Muscle layer of duodenum (tissue), 2 donors: Measurements from ENCODE around the gene PIK3R2.
"Not testable (repeated sequence)": the region's sequence is repeated elsewhere in the genome, so short reads cannot be mapped to it uniquely, and the experiment has no call there.

Experiments used
- H3K27ac ChIP-seq: one replicate; pipeline ENCODE4 v1.7.0; 2013; ENCODE audit warnings: mild to moderate bottlenecking, low read length
- H3K27me3 ChIP-seq: one replicate; pipeline ENCODE4 v1.7.0; 2013; ENCODE audit warnings: low read depth, mild to moderate bottlenecking, control low read depth, low read length
- H3K36me3 ChIP-seq, 2 donors: one replicate each; pipeline ENCODE4 v1.7.0; 2013; ENCODE audit warnings: low read length in 2 of 2, control low read depth in 1 of 2, mild to moderate bottlenecking in 1 of 2; ENCODE audit not compliant: insufficient read depth in 2 of 2, control insufficient read depth in 1 of 2
- H3K4me1 ChIP-seq, 2 donors: one replicate each; pipeline ENCODE4 v1.7.0; 2013; ENCODE audit warnings: low read length in 2 of 2, mild to moderate bottlenecking in 2 of 2, control low read depth in 1 of 2, moderate library complexity in 1 of 2; ENCODE audit not compliant: insufficient read depth in 2 of 2, control insufficient read depth in 1 of 2
- H3K4me3 ChIP-seq, 2 donors: one replicate each; pipeline ENCODE4 v1.7.0; 2013; ENCODE audit warnings: low read length in 2 of 2, low read depth in 1 of 2, mild to moderate bottlenecking in 1 of 2
- H3K9me3 ChIP-seq, 2 donors: one replicate each; pipeline ENCODE4 v1.7.0; 2013; ENCODE audit warnings: low read length in 2 of 2, control low read depth in 1 of 2, mild to moderate bottlenecking in 1 of 2; ENCODE audit not compliant: control insufficient read depth in 1 of 2
- donor health status: healthy.

Gene PIK3R2

DNA sequence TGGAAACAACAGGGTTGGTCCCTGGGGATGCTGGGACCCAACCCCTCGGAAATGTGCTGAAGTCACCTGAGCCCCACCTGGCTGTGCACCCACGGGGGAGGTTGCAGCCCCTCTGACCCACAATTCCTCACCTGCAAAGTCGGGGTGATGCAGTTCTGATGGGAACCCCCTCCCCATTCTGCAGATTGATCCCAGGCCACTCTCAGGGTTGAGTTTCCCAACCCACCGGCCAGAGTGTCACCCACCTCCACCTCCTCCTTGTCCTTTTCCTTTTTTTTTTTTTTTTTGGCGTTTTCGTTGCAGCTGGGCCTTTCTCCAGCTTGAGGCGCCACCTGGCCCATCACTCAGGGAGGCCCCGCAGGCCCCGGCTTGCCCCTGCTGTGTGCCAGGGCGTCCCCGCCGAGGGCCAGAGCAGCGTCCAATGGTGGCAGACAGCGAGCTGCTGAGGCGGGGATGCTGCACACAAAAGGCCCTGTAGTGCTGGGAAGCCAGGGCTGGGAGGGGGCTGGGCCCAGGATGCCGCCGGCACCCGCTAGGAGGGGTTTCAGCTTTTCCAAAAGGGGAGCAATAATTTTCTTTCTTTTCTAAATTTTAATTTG is 4.6 kb downstream of the PIK3R2 start:
- Histone ChIP-seq H3K27me3 (no peaks in the 10 kb centered on the region), H3K4me3 (peak overlapping the region in 1 of 2 donors; percentile 14), H3K36me3 (peaks cover 0 to 12% of the 10 kb centered on the region in 2 donors), H3K4me1 (peaks cover 22 to 60% of the 10 kb centered on the region in 2 donors), H3K27ac (peak overlapping the region; percentile 39), H3K9me3 (no peaks in the 10 kb centered on the region)

DNA sequence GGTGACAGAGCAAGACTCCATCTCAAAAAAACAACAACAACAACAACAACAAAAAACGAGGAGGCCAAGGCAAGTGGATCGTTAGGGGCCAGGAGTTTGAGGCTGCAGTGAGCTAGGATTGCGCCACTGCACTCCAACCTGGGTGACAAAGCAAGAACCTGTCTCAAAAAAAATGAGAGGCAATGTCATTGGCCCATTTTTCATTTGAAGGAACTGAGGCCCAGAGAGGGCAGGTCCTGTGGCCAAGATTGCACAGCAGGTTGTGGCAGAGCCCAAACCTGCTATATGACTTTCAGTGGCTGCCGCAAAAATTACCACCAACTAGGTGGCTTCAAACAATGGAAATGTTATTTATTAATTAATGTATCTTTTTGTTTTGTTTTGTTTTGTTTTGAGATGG is 5.5 kb downstream of the PIK3R2 start:
- peaks cover 22 to 60% of the 10 kb centered on the region in 2 donors for H3K4me1 ChIP-seq
- peaks cover 8 to 18% of the 10 kb centered on the region in 2 donors for H3K36me3 ChIP-seq
- no peaks in the 10 kb centered on the region for H3K9me3 ChIP-seq
- no peaks in the 10 kb centered on the region for H3K27me3 ChIP-seq
- no peak overlapping the region for H3K4me3 ChIP-seq
- H3K27ac ChIP-seq, result no peak overlapping the region

DNA sequence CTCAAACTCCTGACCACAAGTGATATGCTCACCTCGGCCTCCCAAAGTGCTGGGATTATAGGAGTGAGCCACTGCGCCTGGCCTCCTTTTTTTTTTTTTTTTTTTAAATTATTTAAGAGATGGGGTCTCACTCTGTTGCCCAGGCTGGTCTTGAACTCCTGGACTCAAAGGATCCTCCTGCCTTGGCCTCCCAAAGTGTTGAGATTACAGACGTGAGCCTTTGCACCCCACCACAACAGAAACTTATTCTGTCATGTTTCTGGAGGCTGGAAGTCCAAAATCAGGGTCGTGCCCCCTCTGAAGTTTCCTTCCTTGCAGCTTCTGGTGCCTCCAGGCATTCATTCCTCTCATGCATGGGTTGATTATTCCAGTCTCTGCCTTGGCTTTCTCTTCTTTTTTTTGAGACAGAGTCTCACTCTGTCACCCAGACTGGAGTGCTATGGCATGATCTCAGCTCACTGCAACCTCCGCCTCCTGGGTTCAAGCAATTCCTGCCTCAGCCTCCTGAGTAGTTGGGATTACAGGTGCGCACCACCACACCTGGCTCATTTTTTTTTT is 6.2 kb downstream of the PIK3R2 start:
- H3K4me3 ChIP-seq, H3K27ac ChIP-seq, H3K27me3 ChIP-seq, H3K9me3 ChIP-seq: not testable (repeated sequence)
- Histone ChIP-seq H3K36me3 (peaks cover 8 to 20% of the 10 kb centered on the region in 2 donors), H3K4me1 (peaks cover 19 to 55% of the 10 kb centered on the region in 2 donors)

DNA sequence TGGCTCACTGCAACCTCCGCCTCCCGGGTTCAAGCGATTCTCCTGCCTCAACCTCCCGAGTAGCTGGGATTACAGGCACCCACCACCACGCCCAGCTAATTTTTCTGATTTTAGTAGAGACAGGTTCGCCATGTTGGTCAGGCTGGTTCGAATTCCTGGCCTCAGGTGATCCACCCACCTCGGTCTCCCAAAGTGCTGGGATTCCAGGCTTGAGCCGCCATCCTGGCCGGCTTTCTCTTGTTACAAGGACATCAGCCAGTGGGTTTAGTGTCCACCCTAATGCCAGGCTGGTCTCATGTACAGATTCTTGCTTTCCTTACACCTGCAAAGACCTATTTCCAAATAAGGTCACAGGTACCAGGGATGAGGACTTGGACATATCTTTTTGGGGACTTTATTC is 6.8 kb downstream of the PIK3R2 start:
- Histone ChIP-seq H3K4me3 (no peak overlapping the region), H3K27me3 (no peaks in the 10 kb centered on the region), H3K27ac (no peak overlapping the region), H3K36me3 (peaks cover 8 to 21% of the 10 kb centered on the region in 2 donors), H3K9me3 (no peaks in the 10 kb centered on the region), H3K4me1 (peaks cover 15 to 50% of the 10 kb centered on the region in 2 donors)

DNA sequence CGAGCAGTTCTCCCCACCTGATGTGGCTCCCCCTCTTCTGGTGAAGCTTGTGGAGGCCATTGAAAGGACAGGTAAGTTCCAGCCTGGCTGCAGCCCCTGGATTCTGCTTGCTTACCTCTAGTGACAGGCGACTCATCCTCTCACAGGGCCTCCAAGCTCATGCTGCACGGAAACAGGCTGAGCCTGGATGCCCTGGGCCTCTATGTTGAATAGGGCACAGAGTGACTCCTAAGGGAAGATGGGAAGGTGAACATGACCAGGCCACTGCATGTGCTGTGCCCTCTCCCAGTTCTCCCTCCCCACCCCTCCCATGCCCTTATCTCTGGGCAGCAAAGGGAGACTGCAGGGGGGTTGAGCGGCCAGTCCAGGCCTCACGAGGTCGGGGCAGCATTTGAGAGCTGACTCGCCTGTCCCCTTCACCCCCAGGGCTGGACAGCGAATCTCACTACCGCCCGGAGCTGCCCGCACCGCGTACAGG is 7.6 kb downstream of the PIK3R2 start:
- Histone ChIP-seq H3K4me3 (peak overlapping the region in 1 of 2 donors; percentile 20), H3K4me1 (peaks cover 15 to 44% of the 10 kb centered on the region in 2 donors), H3K27me3 (no peaks in the 10 kb centered on the region), H3K36me3 (peaks cover 9 to 23% of the 10 kb centered on the region in 2 donors), H3K27ac (no peak overlapping the region), H3K9me3 (no peaks in the 10 kb centered on the region)

DNA sequence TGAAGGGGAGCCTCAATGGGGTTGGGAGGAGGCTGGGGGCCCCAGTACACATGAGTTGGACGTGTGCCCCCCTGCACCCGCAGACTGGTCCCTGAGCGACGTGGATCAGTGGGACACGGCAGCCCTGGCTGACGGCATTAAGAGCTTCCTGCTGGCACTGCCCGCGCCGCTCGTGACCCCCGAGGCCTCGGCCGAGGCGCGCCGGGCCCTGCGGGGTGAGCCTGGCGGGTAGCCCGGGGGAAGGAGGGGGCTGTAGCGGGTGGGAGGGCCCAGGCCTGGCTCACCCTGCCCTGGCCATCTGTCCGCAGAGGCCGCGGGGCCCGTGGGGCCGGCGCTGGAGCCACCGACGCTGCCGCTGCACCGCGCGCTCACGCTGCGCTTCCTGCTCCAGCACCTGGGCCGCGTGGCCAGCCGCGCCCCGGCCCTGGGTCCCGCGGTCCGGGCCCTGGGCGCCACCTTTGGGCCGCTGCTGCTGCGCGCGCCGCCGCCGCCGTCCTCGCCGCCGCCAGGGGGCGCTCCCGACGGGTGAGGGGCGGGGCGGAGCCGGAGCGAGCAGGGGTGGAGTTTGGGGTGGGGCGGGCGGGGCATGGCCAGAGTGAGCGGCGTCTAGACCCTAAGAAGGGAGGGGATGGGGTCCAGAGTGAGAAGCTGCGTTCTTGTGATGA is 8.1 kb downstream of the PIK3R2 start:
- peaks cover 15 to 23% of the 10 kb centered on the region in 2 donors for H3K36me3 ChIP-seq
- H3K4me3 ChIP-seq, result peak overlapping the region in 1 of 2 donors; percentile 20
- no peak overlapping the region for H3K27ac ChIP-seq
- H3K9me3 ChIP-seq, result no peaks in the 10 kb centered on the region
- H3K27me3 ChIP-seq, result no peaks in the 10 kb centered on the region
- peaks cover 15 to 38% of the 10 kb centered on the region in 2 donors for H3K4me1 ChIP-seq

DNA sequence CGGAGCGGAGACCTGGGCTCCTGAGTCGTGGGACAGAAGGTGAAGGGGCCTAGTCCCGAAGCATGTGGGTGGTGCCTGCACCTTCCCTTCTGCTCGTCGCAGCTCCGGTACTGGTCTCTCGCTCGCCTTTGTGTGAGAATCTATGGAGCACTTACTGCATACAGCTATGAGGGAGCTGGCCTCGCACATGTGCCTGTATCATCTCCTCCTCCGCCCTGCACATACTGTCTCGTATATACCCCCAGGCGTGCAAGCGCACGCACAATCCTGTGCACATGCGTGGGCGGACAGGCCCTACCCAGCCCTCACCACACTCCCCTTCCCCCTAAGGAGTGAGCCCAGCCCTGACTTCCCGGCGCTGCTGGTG is 8.7 kb downstream of the PIK3R2 start:
- Histone ChIP-seq H3K9me3 (no peaks in the 10 kb centered on the region), H3K27me3 (no peaks in the 10 kb centered on the region), H3K36me3 (peaks cover 18 to 28% of the 10 kb centered on the region in 2 donors), H3K27ac (no peak overlapping the region), H3K4me3 (no peak overlapping the region), H3K4me1 (peaks cover 13 to 33% of the 10 kb centered on the region in 2 donors)

DNA sequence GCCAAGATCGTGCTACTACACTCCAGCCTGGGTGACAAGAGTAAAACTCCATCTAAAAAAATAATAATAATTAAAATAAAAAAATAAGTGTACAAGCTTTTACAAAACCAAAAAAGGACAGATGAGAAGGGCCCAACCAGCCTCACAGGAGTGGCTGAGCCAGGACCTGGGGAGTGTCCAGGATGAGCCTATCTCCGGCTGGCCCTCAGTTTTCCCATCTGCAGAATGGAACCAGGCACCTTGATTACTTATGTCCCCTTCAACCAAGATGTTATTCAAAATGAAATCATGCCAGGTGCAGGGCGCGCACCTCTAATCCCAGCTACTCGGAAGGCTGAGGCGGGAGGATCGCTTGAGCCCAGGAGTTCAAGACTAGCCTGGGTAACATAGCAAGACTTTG is 11.1 kb downstream of the PIK3R2 start:
- Histone ChIP-seq H3K27ac (no peak overlapping the region), H3K27me3 (no peaks in the 10 kb centered on the region), H3K4me3 (no peak overlapping the region), H3K4me1 (peaks cover 3 to 19% of the 10 kb centered on the region in 2 donors), H3K36me3 (peaks cover 18 to 51% of the 10 kb centered on the region in 2 donors), H3K9me3 (no peaks in the 10 kb centered on the region)

DNA sequence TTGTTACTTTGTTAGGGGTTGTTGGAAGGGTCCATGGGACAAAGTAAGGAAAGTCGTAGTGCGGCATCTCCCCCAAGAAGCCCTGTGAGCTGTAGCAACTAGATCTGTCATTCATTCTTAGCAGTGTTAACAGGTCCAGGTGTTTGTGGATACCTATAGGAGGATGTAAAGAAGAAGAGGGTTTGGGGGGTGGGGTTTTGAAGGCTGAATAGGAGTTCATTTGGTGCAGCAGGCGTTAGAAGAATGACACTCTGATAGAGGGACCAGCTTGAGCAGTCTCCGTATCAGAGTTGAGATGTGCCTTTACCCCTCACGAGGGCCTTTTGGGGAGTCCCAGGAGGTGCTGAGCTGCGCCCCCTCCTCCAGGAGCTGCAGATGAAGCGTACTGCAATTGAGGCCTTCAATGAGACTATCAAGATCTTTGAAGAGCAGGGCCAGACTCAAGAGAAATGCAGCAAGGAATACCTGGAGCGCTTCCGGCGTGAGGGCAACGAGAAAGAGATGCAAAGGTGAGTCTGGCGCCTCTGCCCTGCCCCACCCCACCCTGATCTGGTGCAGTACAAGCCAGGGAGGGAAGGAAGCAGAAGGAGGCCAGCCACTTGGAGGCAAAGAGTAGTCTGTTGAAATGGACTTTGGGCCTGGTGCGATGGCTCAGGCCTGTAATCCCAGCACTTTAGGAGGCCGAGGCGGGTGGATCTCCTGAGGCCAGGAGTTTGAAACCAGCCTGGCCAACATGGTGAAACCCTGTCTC is 13.0 kb downstream of the PIK3R2 start:
- no peaks in the 10 kb centered on the region for H3K27me3 ChIP-seq
- no peak overlapping the region for H3K27ac ChIP-seq
- peaks cover 3 to 8% of the 10 kb centered on the region in 2 donors for H3K4me1 ChIP-seq
- H3K36me3 ChIP-seq, result peaks cover 18 to 51% of the 10 kb centered on the region in 2 donors
- H3K4me3 ChIP-seq, result no peak overlapping the region
- no peaks in the 10 kb centered on the region for H3K9me3 ChIP-seq

DNA sequence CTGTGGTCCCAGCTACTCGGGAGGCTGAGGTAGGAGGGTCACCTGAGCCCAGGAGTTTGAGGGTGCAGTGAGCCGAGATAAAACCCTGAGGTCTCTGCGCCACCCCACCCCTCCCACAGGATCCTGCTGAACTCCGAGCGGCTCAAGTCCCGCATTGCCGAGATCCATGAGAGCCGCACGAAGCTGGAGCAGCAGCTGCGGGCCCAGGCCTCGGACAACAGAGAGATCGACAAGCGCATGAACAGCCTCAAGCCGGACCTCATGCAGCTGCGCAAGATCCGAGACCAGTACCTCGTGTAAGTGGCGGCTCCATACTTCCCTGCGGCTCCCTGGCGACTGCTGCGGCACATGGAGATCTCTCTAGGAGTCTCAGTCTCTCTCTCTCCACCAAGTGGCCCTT is 14.0 kb downstream of the PIK3R2 start:
- Histone ChIP-seq H3K27me3 (no peaks in the 10 kb centered on the region), H3K4me3 (no peak overlapping the region), H3K36me3 (peaks cover 18 to 50% of the 10 kb centered on the region in 2 donors), H3K27ac (no peak overlapping the region), H3K9me3 (no peaks in the 10 kb centered on the region), H3K4me1 (peaks cover 0 to 1% of the 10 kb centered on the region in 2 donors)
